GM18508 (cell line): ENCODE results near the gene COL7A1.
"Not testable (repeated sequence)": the region's sequence is repeated elsewhere in the genome, so short reads cannot be mapped to it uniquely, and the experiment has no call there.

Experiments
- ATAC-seq: cut with Tn5 transposase; IDR thresholded peaks from one replicate; pipeline ENCODE4 v1.9.1; 2021; ENCODE audit warnings: moderate number of reproducible peaks; ENCODE audit not compliant: insufficient read depth, unreplicated experiment

Gene COL7A1

GRCh38 chr3:48565186-48565585 is 29.9 kb downstream of the COL7A1 start:
- ATAC-seq, result no peak

DNA sequence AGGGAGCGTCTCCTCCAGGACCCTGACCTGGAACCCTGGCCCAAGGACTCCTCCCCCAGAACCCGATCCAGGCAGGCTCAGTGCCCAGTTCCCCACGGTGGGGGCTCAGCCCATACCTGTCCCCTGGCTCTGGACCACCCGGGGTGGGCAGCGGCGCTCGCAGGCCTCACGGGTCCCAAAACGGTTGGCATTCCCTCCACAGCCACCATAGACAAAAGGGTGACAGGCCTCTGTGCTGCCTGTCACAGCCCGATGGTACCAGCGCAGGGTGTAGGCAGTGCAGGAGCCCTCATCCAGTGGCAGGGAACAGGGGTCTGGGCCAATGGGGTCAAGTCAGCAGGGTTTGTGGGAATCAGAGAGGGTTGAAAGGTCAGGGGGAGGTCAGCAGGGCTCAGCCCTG is 30.5 kb downstream of the COL7A1 start:
- no peak for ATAC-seq

DNA sequence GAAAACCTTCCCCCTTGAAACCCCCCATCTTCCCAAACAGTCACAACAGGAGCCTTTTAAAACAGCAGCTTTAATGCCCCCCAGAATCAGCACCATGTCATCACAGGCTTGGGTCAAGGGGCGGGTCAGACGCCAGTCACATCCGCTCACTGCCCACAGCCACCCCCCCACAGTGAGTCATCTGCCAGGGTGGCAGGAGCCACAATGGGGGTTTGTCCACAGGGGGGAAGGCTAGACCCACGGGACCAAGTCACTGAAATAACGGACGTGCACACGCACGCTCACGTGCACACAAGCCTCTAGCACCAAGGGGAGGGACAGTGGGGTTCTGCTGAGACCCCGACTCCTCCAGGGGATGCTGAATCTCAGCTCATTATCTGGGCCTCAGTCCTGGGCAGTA is 31.1 kb downstream of the COL7A1 start:
- no peak for ATAC-seq

- no peak for ATAC-seq
Observed at GRCh38 chr3:48563382-48563918, 31.7 kb downstream of the COL7A1 start, which contains the start of gene UCN2. Gene UCN2 (minus strand): TSS chr3:48563781. CDS start chr3:48563124, 657 bp downstream.

DNA sequence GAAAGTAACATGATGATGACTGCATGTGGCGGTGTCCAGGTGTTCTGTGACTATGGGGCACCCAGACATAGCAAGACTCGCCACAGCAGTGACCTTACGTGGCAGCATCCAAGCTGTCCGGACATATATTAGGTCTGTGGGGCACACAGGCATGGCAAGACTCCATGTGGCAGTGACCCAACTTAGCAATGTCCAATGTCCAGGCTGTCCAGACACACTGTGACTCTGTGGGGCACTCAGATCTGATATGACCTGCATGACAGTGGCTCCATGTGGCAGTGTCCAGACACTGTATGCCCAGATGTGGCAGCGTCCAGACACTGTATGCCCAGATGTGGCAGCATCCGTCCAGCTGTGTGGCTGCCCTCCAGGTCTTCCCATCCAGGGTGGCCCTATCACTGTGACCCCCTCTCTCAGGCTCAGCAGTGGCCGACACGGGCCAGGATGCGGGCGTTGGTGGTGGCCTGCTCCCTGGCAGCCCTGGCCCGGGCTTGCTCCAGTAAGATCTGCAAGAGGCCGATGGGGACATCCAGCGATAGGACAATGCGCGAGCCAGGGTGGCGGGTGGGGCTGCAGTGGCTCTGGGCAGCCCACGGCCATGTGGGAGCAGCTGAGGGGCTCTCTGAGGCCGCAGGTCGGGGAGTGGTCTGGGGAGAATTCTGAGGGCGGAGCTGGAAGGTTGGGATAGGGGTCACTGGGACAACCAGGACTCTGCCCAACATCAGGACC is 32.6 kb downstream of the COL7A1 start:
- ATAC-seq, result no peak

- ATAC-seq, result no peak
Observed at GRCh38 chr3:48561045-48561736, 33.9 kb downstream of the COL7A1 start.

DNA sequence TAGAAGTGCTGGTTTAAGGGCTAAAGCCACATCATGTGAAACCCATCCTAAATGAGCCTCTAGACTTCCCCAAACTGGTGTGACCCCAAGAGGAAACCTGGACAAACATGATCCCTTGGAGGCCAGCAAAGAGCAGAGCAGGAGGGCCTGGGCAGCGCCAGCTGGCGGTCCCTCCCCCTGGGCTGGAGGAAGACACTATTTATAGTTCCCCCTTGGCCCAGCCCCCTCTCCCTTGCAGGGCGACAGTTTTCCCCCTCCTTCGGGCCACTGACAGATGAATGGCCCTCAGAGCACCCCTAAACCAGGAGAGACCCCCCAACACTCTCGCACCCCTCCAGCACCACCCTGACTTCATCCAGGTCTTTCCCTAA is 34.5 kb downstream of the COL7A1 start:
- ATAC-seq, result no peak

GRCh38 chr3:48558493-48559134 is 36.5 kb downstream of the COL7A1 start:
- ATAC-seq, result no peak

GRCh38 chr3:48556796-48557626 is 38.1 kb downstream of the COL7A1 start, which contains the start of gene PFKFB4:
Gene PFKFB4 (minus strand): TSS chr3:48556803. CDS start chr3:48556777, 26 bp downstream.
- peak; percentile 66 for ATAC-seq

DNA sequence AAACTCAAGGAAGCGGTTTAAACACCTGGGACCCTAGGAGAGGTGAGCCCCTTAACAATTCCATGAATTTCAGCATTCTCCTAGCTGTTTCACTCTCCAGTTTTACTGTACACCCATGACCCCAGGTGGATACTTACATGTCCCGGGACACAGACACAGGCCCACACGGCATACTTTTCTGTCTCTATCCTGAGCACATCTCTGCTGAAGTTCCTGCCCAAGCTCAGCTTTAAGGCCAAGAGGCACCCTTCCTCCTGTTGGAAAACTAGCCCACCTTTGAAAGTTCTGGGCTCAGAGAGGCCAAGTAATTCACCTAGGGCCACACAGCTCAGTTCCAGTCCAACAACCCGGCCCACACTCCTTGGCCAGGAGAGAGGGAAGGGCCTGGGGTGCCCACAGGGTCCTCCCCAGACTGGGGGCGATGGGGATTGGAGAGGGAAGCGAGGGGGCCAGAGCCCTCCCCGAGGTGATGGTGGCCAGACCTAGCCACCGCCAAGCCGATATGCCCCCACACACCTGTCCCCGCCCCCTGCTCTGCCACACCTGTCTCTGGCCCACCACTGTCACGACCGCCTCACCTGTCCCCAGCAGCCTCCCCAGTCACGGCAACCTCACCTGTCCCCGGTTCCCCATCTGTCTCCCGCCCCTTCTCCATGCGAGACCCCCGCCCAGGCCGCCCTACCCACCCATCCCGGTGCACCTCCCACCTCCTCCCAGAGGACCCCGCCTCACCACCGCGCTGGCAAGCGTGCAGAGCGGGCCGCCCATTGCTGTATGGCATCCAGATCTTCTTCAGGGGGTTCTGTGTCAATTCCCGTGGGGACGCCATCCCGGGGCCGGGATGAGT is 39.0 kb downstream of the COL7A1 start:
- no peak for ATAC-seq

DNA sequence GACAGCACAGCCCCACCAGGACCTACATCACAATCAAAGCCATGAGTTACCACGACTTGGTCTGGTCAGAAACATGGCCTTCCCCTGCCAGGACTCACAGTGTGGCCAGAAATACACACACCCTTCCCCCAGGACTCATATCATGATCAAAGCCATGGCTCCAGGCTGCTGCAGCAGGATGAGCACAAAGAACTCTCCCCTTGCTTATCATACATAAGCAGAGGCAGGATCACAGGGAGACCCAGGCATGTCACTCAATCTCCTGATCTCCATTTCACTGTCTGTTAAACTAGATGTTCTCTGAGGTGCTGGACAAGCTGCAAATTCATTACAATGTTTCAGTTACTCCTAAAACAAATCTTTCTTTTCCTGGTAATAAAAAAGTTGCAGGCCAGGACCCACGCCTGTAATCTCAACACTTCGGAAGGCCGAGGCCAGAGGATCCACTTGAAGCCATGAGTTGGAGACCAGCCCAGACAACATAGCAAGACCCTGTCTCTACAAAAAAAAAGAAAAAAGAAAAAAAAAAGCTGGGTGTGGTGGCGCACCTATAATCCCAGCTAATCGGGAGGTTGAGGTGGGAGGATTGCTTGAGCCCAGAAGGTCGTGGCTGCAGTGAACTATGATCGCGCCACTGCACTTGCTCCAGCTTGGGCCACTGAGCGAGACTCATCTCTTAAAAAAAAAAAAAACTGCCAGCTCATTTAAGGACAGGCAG is 39.7 kb downstream of the COL7A1 start:
- ATAC-seq, result no peak

DNA sequence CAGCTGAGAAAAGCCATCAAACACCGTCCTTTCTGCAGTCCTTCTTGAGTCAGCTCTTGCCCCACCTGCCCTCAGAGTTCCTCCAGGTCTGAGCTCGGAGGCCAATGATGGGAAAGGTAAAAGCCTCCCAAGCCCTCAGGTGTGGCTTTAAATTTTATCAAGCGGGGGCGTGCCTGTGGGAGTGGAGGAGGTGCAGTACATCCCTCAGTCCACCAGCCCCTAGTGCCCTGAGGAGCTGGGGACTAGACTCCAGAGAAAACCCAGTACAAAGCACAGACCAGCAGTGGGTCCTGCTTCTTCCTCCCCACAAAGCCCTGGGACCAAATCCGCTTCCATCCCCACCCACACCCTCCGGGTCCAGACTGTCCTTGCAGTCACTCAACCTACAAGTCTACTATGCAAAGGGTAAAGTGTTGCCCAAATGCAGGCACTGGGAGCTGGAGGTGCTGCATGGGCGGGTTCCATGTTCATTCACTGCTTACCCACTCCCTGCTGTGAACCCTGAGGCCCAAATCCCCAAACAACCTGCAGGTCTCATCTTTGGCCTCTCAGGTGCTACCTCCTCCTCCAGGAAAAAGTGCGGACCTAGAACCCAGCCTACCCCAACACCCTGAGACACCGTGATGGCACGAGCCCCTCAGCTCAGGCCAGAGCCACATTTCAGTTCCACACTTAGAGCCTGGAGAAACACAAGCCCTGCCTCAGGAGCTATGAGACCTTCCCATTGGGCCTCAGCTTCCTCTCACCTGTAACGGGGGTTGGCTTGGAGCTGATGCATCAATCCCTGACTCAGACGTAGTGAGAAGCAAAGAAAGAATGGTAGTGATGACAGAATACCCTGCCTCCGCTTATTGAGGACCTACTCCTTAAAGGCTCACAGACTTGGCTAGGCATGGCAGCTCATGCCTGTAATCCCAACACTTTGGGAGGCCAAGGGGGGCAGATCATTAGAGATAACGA is 41.0 kb downstream of the COL7A1 start:
- no peak for ATAC-seq

- ATAC-seq, result no peak
Observed at GRCh38 chr3:48553361-48553760, 41.8 kb downstream of the COL7A1 start.

- ATAC-seq, result no peak
Observed at GRCh38 chr3:48552111-48552951, 42.8 kb downstream of the COL7A1 start.

DNA sequence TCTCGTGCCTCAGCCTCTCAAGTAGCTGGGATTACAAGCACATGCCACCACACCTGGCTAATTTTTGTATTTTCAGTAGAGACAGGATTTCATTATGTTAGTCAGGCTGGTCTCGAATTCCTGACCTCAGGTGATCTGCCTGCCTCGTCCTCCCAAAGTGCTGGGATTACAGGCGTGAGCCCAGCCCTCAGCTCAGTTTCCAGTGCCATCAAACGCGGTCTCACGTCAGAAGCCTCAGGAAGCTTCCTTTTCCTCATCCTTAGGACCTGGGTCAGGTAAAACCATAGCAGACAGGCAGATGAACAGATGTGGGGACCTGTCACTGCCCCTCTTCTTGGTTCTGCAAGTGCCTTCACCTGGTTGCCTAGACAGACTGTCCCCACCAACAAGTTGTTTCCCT is 43.5 kb downstream of the COL7A1 start:
- ATAC-seq, result not testable (repeated sequence)
